Suprapubic skin (tissue), 4 donors: Measurements from ENCODE around the gene CHAF1A. TPM values are rescaled to one million over a fixed set of nuclear protein-coding genes. Genes with fewer than 3 reads are reported as not detected.

Experiments
- DNase-seq, 2 donors: peaks; one replicate each; pipeline ENCODE4 v3.0.0-alpha.2; 2019; ENCODE audit warnings: low spot score in 2 of 2
- H3K27ac ChIP-seq: fragments of 200-600 bp; sonication (generic); one replicate; pipeline ENCODE4 v1.5.1; 2019
- H3K27me3 ChIP-seq: fragments of 200-600 bp; sonication (generic); one replicate; pipeline ENCODE4 v1.5.1; 2019
- H3K36me3 ChIP-seq: fragments of 200-600 bp; sonication (generic); one replicate; pipeline ENCODE4 v1.5.1; 2019
- H3K4me1 ChIP-seq: fragments of 200-600 bp; sonication (generic); one replicate; pipeline ENCODE4 v1.5.1; 2019
- H3K4me3 ChIP-seq: fragments of 200-600 bp; sonication (generic); one replicate; pipeline ENCODE4 v1.5.1; 2019; ENCODE audit warnings: mild to moderate bottlenecking
- H3K9me3 ChIP-seq: fragments of 200-600 bp; sonication (generic); one replicate; pipeline ENCODE4 v1.5.1; 2019
- CTCF ChIP-seq, 2 donors: fragments of 200-600 bp in 1 of 2; fragments of 450-650 bp in 1 of 2; sonication (generic) in 1 of 2; IDR thresholded peaks; one replicate each; pipeline ENCODE4 v1.5.1; 2016 to 2019; ENCODE audit warnings: antibody characterized with exemption in 2 of 2, mild to moderate bottlenecking in 1 of 2, moderate library complexity in 1 of 2
- EP300 ChIP-seq: sonication (generic); formaldehyde crosslinking; IDR thresholded peaks from one replicate; pipeline ENCODE4 v1.6.1; 2017; ENCODE audit warnings: antibody characterized with exemption
- POLR2A ChIP-seq, 2 donors: fragments of 450-650 bp; IDR thresholded peaks; one replicate each; pipeline ENCODE4 v1.6.1; 2017; ENCODE audit warnings: antibody characterized with exemption in 2 of 2, mild to moderate bottlenecking in 2 of 2, moderate library complexity in 2 of 2
- POLR2AphosphoS5 ChIP-seq, 3 donors: sonication (generic); formaldehyde crosslinking; IDR thresholded peaks; one replicate each; pipeline ENCODE4 v1.6.1; 2017; ENCODE audit warnings: antibody characterized with exemption in 3 of 3
- WGBS: methylation state at CpG from one replicate; pipeline ENCODE4 v1.1.5; 2018; 5-methylcytosine and 5-hydroxymethylcytosine counted together
- total RNA-seq, 4 donors: library from RNA; depleted of rRNA; stranded (reverse); fragments of >200 nt; gene quantifications; one replicate each; pipeline ENCODE4 v1.1.0, GENCODE V29; 2016

CHAF1A gene
- total RNA-seq, 4 donors from 2014 or later: 8.5 to 20.4 (median 11.4) TPM

DNA sequence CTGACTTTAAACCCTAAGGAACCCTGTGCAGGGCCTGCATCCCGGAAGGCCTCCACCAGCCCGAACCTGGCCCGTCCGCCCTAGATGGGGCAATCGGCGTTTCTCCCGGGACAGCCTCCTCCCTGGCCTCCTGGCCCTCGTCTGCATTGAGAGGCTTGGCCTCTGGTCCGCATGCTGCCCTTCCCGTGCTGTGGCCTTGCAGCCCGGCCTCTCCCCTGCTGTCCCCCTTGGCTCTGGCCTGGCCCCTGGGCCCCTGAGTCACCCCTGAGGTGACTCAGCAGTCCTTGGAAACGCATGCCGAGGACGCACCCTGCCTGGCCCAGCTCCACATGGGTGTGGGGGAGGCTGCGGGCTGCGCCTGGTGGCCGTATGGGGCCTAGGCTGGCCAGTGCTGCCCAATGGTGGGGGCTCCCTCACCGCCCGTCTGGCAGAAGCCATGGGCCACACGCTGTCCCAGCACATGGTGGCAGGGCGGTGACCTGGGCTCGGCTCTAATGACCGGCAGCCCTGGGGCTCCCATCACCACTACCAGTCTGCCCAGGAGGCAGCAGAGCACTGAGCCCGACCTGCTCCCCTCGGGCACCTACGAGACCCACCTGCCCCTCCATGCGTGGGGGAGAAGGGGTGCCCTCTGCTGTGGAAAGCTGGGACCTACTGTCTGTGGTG is 27.8 kb upstream of the CHAF1A start:
- Histone ChIP-seq H3K27ac (peak overlapping the region; percentile 93), H3K27me3 (no peaks in the 10 kb centered on the region), H3K9me3 (no peaks in the 10 kb centered on the region), H3K4me3 (peak overlapping the region; percentile 27), H3K36me3 (no peaks in the 10 kb centered on the region), H3K4me1 (peaks cover 100% of the 10 kb centered on the region)
- peak; percentile 92 to 93 for DNase-seq
- WGBS: 27% methylated on average over 7 of the region's 27 CpGs
- TF ChIP-seq POLR2A (IDR thresholded peaks at IDR 0.05) (no peak), POLR2AphosphoS5 (IDR thresholded peaks at IDR 0.05) (peak; percentile 42 to 93 (median 87)), EP300 (no peak), CTCF (IDR thresholded peaks at IDR 0.05) (peak; percentile 20)

DNA sequence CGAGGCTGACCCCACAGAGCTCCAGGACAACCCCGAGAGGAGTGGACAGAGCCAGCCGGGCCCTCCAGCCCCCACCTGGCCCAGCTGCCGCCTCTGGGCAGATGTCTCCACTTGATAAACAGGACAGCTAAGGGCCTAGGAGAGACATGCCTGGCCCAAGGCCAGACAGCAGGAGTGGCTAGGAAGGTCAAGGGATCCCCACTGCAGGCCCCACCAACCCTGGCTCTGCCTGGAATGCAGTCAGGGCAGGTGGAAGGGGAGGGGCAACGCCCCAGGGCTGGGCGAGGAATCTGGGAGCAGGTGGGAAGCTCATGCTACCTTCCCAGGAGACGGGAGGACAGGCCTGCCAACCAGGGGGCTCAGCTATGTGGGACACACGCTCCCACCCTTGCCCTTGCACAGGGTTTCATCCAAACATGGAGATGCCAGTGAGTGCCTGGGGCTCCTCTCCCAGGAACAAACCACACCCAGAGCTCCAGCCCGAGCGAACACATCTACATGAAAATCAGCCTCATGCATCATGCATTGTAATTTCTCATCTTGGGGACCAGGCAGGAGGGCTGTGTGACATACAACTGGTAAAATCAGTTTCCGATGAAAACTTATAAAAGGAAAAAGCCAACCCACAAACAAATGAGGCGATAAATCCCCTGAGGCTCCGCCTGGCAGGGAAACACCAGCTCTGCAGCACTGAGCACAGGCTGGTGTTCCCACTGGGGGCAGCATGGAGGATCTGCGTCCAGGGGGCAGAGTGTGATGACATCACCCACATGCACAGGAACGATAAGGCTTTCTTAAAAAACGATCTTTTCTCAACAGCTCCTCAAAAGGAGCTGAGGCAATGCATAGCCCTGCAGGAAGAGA is 27.0 kb upstream of the CHAF1A start:
- TF ChIP-seq CTCF (IDR thresholded peaks at IDR 0.05): peak; percentile 16 to 32
- TF ChIP-seq POLR2AphosphoS5 (IDR thresholded peaks at IDR 0.05): no peak
- no peak for TF ChIP-seq EP300
- TF ChIP-seq POLR2A (IDR thresholded peaks at IDR 0.05): peak in 1 of 2 donors; percentile 12
- Histone ChIP-seq H3K4me3 (peak overlapping the region; percentile 27), H3K27me3 (no peaks in the 10 kb centered on the region)

DNA sequence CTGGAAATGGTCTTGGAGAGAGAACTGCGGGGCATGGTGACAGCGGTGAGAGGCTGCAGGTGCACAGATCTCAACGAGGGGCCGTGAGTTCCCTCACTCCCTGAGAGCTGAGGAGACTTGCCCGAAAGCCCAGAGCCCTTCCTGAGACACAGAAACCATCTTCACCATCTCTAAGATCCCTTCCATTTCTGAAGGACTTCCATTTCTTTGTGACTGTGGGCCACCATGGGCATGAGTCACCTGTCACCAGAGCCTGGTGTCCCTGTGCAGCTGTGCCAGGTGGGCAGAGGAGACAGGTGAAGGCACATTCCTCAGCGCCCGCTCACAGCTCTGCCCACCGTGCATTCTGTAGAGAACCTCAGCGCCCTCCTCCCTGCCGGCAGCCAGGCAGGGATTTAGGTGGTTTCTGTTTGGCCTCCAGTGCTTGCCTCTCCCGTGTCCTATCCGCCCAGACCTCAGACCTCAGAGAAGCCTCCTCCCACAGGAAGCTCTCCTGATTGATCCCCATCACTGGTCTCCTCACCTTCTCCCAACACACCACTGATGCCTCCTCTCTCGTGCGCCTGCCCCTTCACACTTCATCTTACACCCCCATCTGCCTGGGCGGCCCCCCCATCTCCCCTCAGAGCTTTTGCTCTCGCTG is 26.3 kb upstream of the CHAF1A start:
- no peak overlapping the region for H3K4me3 ChIP-seq
- whole genome bisulfite sequencing: 69% methylated on average over 15 of the region's 16 CpGs
- H3K27ac ChIP-seq: peak overlapping the region; percentile 93
- peak in 1 of 2 donors; percentile 64 for DNase-seq
- TF ChIP-seq POLR2A (IDR thresholded peaks at IDR 0.05) (no peak), CTCF (IDR thresholded peaks at IDR 0.05) (no peak), POLR2AphosphoS5 (IDR thresholded peaks at IDR 0.05) (no peak), EP300 (no peak)
- peaks cover 100% of the 10 kb centered on the region for H3K4me1 ChIP-seq
- H3K9me3 ChIP-seq: no peaks in the 10 kb centered on the region
- no peaks in the 10 kb centered on the region for H3K36me3 ChIP-seq
- H3K27me3 ChIP-seq: no peaks in the 10 kb centered on the region

More for the DNA sequence above, 27.0 kb upstream of the CHAF1A start:
- 36% methylated on average over 10 of the region's 16 CpGs for WGBS
- H3K9me3 ChIP-seq: no peaks in the 10 kb centered on the region
- H3K36me3 ChIP-seq: no peaks in the 10 kb centered on the region
- peak overlapping the region; percentile 93 for H3K27ac ChIP-seq
- peak in 1 of 2 donors; percentile 81 for DNase-seq
- H3K4me1 ChIP-seq: peaks cover 100% of the 10 kb centered on the region

DNA sequence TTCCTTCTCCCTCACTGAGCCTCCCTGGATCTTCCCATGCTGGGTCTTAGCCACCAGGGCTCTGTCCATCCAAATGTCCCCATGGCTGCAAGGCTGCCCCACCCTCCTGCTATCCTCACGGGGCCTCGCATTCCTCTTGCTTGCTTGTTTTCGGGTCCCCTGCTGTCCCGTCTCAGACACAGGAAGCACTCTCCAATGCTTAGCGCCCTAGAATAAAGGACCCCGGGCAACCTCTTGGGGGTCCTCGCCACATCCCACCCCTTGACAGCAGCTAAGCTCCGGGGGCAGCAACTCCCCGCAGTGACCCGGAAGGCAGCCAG is 25.8 kb upstream of the CHAF1A start:
- WGBS: 43% methylated on average over 8 of the region's 10 CpGs
- Histone ChIP-seq H3K36me3 (no peaks in the 10 kb centered on the region), H3K9me3 (no peaks in the 10 kb centered on the region), H3K27me3 (no peaks in the 10 kb centered on the region), H3K4me3 (no peak overlapping the region), H3K27ac (peak overlapping the region; percentile 93), H3K4me1 (peaks cover 100% of the 10 kb centered on the region)
- DNase-seq: peak in 1 of 2 donors; percentile 68
- TF ChIP-seq EP300: no peak
- no peak for TF ChIP-seq POLR2AphosphoS5 (IDR thresholded peaks at IDR 0.05)
- TF ChIP-seq POLR2A (IDR thresholded peaks at IDR 0.05): no peak
- TF ChIP-seq CTCF (IDR thresholded peaks at IDR 0.05): no peak
